Measurements from ENCODE around the gene NTMT2.
"Not testable (repeated sequence)": the region's sequence is repeated elsewhere in the genome, so short reads cannot be mapped to it uniquely, and the experiment has no call there.

DNA sequence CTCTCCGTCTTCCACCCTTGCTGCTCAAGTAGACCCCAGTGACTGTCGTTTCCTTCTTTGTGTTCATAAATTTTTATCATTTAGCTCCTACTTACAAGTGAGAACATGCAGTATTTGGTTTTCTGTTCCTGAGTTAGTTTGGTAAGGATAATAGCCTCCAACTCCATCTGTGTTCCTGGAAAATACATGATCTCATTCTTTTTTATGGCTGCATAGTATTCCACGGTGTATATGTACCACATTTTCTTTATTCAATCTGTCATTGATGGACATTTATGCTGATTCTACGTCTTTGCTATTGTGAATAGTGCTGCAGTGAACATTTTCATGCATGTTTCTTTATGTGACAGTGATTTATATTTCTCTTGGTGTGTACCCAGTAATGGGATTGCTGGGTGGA is 24.8 kb downstream of the NTMT2 start:
- TF ChIP-seq, protein P1, sequence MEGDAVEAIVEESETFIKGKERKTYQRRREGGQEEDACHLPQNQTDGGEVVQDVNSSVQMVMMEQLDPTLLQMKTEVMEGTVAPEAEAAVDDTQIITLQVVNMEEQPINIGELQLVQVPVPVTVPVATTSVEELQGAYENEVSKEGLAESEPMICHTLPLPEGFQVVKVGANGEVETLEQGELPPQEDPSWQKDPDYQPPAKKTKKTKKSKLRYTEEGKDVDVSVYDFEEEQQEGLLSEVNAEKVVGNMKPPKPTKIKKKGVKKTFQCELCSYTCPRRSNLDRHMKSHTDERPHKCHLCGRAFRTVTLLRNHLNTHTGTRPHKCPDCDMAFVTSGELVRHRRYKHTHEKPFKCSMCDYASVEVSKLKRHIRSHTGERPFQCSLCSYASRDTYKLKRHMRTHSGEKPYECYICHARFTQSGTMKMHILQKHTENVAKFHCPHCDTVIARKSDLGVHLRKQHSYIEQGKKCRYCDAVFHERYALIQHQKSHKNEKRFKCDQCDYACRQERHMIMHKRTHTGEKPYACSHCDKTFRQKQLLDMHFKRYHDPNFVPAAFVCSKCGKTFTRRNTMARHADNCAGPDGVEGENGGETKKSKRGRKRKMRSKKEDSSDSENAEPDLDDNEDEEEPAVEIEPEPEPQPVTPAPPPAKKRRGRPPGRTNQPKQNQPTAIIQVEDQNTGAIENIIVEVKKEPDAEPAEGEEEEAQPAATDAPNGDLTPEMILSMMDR (IDR thresholded peaks at IDR 0.05; ENCODE audit: insufficient read depth, low read depth, low read length), result not testable (repeated sequence)
- not testable (repeated sequence) for TF ChIP-seq EZH2 (IDR thresholded peaks at IDR 0.05; ENCODE audit: insufficient read depth, low read length)
